GM21619 (cell line): ENCODE results near the gene ZDHHC14.
"Not testable (repeated sequence)": the region's sequence is repeated elsewhere in the genome, so short reads cannot be mapped to it uniquely, and the experiment has no call there.

Source experiments
- ATAC-seq: cut with Tn5 transposase; IDR thresholded peaks from one replicate; pipeline ENCODE4 v1.9.1; 2021; ENCODE audit not compliant: unreplicated experiment

ZDHHC14 gene

DNA sequence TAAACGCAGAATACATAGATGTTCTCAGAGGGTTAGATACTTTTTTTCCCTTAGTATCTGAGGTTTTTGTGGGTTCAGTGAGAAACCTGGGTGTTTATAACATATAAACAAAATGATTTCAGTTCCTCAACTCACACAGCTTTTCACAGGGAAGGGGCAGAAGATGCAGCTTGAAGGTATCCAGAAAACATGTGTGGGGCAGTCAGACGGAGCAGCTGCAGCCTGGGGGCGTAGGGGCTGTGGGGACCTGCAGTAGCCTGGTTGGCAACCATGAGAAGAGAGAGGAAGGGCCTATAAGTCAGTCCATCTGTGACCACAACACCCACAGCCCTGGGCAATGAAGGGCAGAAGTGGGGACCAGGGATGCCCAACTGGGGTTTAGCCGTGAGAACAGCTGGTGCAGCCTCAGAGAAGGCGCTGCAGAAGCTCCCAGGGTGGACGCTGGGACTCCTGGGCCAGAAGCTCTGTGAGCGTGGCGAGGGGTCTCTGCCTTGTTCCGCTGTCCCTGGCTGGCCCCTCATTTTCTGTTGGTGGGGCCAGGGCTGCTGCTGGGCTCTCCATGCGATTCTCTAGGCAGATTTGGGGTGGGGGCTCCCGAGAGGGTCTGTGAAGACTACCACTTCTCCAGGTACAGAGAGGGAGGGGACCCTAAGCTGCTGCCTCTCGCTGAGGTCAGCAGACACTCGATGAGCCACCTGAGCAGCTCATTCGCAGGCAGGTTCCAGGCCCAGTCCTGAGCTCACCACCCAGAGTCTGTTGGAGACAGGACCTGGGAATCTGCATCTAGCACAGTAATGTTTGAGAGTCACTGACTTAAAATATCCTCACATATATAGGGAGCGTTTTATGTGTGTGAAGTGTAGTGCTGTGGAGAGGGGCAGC lies 181.2 kb downstream of the ZDHHC14 start:
- peak; percentile 33 for ATAC-seq

DNA sequence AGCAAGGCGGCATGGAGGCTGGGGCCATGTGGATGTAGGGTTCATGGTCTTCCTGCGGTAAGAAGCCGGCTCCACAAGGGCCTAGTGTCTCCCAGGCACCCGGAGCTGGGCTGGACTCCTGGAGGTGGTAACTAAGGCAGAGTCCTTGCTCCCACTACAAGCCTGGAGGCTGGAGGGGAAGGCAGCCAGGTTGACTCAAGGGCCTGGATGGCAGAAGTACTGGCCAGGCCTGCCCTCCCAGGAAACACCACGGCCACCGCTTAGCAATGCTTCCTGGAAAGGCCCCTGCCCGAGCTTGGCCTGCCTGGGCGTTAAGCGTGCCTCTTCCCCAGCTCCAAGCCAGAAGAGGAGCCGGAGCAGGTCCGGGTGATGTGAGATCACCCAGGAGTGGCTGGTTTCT lies 182.0 kb downstream of the ZDHHC14 start:
- no peak for ATAC-seq

DNA sequence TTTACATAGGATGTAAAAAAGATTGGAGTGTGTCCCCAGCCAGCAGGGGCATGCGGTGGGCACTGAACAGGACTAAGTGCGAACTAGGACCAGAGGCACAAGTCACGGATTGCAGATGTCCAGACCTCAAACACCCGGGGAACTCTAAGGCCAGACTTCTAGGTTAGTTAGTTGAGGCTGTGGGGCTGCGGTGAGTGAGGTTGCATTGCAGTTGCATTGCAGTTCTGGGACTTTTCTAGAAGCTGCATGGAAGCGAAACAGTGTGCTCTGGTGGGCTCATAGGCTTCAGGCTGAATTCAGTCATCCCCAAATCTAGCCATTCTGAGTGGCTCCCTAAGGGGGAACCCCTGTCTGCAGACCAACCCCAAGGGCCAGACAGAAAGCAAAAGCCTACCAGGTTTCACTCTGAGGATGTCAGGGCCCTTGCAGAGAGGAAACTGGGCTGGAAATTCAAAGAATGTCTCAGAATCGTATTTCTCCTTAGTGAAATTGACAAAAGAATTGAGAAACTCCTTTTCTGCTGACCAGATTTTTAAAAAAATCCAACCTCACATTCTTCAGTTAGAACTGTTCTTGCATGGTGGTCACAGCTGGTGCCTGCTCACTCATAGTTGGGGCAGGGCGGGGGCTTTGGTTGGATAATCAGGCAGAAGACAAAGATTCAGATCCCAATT lies 182.8 kb downstream of the ZDHHC14 start:
- peak; percentile 64 for ATAC-seq

DNA sequence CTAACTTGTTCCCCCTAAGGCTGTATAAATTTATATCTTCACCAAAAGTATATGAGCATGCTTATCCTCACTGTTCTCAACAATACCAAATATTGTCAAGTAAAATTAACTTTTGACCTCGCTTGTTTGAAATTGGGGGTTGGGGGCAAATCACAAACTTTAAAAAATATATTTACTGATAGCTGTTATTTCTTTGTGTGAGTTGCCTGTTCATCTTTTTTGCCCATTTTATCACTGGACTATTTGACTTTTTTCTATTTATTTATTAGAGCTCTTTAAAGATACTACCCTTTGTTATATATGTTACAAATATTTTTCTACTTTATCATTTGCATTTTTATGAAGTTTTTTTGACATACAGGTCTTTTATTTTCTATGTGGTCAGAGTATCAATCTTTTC lies 187.7 kb downstream of the ZDHHC14 start:
- ATAC-seq: no peak

DNA sequence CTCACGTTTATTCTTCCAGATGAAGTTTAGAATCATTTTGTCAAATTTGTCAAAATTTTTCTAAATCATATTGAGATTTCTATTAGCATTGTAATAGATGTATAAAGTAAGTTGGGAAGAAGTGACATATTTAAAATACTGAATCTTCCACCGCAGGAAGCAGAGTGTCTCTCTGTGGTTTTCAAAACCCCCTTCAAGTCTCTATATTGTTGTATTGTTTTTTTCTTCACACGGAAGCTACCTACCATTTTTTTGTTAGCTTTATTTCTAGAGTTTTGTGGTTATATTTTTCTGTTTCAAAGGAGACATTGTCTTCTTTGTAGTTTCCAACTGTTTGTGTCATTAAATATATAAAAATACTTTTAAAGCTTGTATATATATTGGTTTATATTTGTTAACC lies 188.6 kb downstream of the ZDHHC14 start:
- peak; percentile 54 for ATAC-seq

DNA sequence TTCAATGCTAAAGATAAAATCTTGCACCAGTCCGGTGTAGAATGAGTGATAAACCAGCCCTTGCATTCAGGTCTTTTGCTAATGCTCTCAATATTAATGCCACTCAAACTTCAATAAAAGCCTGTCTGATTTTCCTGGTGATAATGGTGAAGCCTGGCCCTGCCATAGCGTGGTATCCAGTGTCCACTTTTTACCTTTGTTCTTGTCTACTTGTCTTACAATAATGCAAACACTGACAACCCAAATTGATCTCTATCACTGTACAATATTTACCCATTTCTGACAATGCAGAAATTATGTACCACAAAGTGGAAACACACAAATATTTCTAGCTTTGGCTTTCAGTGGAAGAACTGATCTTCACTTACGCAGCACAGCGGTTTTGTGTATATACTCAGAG lies 189.1 kb downstream of the ZDHHC14 start:
- no peak for ATAC-seq

DNA sequence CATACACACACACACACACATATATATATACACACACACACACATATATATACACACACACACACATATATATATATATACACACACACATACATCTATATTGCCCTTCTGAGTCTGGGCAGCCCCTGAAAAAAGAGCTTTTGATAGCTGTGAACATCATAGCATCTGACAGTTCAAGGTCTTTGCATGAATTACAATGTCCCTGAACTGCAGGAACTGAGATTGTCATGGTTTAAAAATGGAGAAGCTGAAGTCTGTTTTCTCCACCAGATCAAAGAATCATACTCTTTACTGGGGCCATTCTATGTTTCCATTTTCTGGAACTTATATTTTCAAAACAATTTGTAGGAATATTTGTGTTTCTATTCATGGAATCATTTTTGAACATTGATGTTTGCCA lies 189.8 kb downstream of the ZDHHC14 start:
- ATAC-seq: no peak

DNA sequence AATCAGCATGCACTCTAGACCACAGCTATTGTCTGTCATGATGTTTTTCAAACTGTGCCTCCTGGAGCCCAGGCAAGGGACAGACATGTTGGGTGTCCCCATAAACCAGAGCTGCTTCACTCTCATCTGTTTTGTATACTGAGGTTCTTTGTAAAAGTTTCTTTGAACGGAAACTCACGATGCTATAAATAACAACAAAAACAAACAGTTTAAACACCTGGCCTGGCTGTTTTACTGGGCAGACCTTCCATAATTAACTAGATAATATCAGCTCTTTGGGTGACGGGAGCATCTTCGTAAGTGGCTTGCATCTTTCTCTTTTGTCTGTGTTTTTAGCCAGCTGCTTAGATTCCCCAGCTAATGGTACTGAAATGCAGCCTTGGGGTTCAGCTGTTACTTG lies 190.3 kb downstream of the ZDHHC14 start:
- ATAC-seq: peak; percentile 61

DNA sequence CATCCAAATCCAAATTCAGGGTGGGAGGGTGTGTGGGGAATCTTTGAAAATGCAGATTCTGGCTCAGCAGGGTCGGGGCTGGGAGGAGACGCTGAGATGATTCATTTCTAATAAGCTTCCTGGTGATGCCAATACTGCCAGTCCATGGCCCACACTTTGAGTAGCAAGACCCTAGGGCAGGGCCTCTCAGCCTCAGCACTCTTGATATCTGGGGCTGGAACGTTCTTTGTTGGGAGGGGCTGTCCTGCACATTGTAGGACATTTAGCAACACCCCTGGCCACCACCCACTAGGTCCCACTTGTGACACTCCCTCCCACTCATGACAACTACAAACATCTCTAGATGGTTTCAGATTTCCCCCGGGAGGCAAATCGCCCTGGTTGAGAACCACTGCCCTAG lies 191.0 kb downstream of the ZDHHC14 start:
- ATAC-seq: no peak

DNA sequence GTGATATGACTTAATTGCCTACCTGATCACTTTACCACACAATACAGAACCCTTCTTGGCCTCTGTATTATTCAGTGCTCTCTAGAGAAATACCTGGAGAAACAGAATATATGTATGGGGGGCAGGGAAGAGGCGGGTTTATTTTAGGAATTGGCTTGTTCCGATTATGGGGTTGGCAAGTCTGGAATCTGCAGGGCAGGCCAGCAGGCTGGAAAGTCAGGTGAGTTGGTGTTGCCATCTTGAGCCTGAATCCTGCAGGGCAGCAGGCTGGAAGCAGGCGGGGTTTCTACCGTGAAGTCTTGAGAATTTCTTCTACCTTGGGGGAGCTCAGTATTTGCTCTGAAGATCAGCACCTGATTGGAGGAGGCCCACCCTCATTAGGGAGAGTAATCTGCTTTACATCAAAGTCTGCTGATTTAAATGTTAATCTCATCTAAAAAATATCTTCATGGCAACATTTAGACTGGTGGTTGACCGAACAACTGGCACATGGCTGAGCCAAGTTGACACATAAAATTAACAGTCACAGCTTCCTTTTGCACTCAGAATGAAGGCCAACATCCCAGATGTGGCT lies 193.9 kb downstream of the ZDHHC14 start:
- no peak for ATAC-seq

DNA sequence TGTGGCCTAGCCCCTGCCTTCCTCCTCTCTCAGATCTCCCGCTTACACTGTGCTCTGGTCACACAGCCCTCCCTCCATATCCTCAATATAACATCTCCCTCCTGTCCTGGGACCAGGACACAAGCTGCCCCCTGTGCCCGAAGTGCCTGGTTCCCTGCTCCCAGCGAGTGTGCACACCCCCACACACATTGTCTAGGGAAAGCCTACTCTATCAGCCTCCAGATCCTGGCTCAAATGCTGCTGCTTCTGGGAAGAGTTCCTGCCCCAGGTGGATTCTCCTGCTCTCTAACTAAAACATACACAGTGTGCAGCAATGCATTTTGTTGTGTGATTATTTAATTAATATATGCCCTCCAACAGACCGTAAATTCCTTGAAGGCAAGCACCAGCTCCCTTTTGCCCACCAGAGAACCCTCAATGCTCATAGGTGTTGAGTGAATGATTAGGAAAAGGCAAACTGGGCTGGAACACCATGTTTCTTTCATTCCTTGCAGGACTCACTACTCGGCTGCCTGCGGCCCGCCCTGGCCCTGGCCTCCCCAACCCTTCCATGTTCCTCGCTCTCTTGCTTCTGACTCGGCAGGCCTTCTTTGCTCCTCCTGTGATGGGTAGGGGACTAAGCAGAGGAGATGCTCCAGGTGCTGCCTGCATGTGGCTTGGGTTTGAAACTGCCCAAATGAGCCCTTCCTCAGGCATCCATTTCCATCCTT lies 194.6 kb downstream of the ZDHHC14 start:
- ATAC-seq: no peak

DNA sequence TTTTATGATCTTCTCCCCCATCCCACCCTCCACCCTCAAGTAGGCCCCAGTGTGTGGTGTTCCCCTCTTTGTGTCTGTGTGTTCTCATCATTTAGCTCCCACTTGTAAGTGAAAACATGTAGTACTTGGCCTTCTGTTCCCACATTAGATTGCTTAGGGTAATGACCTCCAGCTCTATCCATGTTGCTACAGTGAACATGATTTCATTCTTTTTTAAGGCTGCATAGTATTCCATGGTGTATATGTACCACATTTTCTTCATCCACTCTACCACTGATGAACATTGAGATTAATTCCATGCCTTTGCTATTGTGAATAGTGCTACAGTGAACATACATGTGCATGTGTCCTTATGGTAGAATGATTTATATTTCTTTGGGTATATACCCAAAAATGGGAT lies 196.0 kb downstream of the ZDHHC14 start:
- not testable (repeated sequence) for ATAC-seq

DNA sequence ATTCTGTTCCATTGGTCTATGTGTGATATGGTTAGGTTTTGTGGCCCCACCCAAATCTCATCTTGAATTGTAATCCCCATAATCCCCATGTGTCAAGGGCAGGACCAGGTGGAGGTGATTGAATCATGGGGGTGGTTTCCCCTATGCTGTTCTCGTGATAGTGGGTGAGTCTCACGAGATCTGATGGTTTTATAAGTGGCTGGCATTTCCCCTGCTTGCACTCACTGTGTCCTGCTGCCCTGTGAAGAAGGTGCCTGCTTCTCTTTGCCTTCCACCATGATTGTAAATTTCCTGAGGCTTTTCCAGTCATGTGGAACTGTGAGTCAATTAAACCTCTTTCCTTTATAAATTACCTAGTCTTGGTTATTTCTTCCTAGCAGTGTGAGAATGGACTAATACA lies 197.5 kb downstream of the ZDHHC14 start:
- not testable (repeated sequence) for ATAC-seq

DNA sequence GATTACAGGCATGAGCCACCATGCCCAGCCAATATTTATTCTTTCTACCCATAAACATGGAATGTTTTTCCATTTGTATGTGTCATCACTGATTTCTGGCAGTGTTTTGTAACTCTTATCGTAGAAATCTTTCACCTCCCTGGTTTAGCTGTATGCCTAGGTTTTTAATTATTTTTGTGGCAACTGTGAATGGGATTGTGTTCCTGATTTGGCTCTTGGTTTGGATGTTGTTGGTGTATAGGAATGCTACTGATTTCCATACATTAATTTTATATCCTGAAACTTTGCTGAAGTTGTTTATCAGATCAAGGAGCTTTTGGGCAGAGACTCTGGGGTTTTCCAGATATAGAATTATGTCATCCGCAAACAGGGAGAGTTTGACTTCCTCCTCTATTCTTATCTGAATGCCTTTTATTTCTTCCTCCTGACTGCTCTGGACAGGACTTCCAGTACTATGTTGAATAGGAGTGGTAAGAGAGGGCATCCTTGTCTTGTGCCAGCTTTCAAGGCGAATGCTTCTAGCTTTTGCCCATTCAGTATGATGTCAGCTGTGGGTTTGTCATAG lies 198.6 kb downstream of the ZDHHC14 start:
- ATAC-seq: no peak

DNA sequence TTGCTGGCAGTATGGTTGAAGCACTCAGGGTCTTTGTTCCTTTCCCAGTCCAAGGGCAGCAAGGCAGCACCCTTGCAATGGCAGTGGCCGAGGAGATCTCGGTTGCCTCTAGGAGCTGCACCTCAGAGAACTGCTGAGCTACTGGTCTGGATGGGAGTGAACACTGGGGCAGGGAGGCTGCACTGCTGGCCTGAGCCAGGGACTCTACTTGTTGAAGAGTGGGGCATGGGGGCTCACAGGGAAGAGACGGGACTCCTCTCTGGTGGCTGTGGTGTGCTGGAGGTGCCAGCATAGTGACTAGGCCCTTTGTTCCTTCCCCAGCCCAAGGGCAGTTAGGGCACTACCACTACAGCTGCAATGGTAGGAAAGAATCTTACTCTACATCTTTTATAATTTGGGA lies 203.0 kb downstream of the ZDHHC14 start:
- no peak for ATAC-seq

DNA sequence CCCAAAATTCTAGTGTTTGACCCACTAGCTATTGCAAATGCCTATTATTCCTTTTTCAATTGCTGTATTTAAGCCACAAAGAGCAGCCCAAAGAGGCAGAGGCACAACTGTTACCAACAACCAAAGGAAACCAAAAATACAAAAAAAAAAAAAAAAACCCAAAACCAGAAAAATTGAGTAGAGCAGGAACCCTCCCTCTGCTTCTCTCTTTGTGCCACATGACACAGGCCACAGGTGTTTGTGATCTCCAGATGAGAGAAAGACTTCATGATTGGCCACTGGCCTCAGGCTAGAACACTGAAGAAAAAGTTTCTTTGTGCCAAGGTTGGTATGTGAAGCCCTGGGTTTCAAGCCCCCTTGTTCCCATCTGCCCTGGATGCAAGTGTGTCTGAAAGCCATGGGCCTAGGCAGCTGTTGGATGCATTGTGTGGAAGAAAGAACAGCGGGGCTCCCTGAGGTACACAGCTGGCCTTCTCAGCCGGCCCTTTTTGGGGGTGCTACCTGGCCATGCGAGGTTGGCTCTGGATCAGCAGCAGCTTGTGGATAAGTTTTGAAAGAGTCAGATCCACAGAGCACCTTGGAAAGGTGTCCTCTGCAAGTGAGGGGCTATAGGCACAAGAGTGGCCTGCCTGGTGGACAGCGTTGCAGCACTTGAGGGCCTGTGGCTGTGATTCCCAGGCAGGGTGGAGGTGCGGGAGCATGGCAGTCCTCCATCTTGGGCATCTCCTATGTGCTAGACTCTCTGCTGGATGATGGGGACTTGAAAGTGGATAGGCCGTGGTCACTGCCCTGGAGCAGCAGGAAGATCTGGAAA lies 204.5 kb downstream of the ZDHHC14 start:
- no peak for ATAC-seq

DNA sequence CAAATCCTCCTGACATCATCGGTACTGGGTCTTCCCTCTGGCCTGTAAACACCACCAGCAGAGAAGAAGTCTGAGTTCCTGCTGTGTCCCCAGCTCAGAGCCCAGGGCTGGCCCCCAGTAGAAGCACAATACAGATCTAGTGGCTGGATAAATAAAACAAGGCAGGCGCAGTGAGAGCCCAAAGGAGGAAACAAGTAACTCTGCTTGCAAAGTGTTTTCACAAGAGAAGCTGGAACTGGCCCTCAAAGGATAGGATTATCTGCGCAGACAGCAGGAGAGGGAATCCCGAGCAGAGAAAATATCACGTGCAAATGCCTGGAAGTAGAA lies 205.1 kb downstream of the ZDHHC14 start:
- ATAC-seq: no peak

DNA sequence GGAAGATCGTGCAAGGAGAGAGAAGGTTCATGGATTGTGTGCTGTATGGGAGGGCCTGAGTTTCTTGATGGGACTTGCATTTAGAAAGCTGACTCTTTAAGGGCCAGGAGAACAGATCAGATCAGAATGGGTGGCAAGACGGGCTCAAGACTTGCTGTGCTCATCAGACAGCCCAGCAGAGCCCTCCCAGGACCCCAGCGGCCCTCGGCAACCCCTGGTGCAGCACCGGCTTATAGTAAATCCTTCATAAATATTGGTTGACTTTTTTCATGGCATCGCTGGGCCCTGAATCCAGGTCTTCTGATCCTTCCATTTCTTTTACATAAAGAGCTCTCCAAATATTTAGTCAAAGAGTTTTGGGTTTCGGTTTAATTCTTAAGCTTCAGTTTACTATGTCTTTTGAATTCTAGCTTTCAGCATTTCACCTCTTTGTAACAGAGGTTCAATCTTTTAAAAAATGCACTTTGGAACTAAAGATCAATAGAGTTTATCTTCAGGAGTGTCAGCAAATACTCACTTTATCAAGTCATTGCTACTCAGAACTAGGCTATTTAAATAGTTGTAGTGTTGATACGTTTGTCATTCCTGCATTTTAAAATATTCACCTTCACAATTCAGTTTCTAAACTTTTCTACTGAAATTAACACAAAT lies 205.6 kb downstream of the ZDHHC14 start:
- ATAC-seq: no peak

DNA sequence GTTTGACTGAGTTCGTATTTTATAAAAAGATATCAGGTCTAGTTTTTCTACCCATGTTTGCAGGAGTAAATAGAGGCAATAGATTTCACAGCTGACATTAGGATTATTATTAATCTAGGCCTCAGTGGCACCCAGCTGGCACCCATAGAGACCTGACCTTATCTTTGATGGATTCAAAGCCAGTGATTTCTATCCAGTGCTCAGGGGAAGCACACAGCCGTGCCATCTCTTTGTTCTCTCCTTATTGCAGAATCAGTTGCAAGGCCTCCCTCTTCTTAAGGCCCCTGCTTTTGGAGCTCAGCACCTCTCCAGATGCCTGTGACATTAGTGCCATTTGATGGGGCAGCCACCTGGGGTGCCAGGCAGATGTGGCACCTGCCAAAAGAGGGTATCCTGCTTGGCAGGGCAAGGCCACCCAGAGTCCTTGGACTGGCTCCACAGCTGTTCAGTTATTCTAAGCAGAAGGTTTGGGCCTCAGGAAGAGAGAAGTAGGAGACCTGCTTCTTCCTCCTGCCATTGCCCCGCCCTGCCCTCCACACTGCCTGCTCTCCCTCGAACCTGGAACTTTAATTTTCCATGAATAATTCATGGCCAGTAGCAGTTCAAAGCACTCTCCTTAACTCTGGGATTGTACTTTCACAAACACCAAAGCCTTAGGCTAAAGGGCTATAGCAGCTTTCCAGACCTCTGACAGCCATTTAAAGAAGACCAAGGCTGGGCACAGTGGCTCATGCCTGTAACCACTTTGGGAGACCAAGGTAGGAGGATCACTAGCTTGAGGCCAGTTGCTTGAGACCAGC lies 206.3 kb downstream of the ZDHHC14 start:
- ATAC-seq: no peak
